ENCODE measurements around the gene ZNF609.

DNA sequence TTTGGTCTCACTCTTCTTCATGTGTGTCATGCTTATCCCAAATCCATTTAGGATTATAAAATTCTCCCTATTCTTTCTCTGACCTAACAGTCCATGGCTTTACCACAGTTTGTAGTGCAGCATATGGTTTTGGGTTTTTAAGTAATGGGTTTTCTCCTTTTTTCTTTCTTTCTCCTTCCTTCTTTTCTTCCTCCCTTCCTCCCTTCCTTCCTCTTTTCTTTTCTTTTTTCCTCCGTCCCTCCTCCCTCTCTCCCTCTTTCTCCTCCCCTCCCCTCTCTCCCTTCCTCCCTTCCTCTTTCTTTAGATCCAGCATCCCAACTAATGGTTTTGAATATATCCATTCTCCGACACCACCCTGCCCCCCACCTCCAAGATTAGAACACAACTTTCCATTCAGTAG is 196.1 kb downstream of the ZNF609 start:
- TF ChIP-seq POLR2A (IDR thresholded peaks at IDR 0.05) = no peak
- TF ChIP-seq, protein P1, sequence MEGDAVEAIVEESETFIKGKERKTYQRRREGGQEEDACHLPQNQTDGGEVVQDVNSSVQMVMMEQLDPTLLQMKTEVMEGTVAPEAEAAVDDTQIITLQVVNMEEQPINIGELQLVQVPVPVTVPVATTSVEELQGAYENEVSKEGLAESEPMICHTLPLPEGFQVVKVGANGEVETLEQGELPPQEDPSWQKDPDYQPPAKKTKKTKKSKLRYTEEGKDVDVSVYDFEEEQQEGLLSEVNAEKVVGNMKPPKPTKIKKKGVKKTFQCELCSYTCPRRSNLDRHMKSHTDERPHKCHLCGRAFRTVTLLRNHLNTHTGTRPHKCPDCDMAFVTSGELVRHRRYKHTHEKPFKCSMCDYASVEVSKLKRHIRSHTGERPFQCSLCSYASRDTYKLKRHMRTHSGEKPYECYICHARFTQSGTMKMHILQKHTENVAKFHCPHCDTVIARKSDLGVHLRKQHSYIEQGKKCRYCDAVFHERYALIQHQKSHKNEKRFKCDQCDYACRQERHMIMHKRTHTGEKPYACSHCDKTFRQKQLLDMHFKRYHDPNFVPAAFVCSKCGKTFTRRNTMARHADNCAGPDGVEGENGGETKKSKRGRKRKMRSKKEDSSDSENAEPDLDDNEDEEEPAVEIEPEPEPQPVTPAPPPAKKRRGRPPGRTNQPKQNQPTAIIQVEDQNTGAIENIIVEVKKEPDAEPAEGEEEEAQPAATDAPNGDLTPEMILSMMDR (IDR thresholded peaks at IDR 0.05) = no peak

Data from lower leg skin (tissue), 3 donors.